ENCODE results near the gene SCG5. TPM values are rescaled to one million over a fixed set of nuclear protein-coding genes. Genes with fewer than 3 reads are reported as not detected.
"Not testable (repeated sequence)": the region's sequence is repeated elsewhere in the genome, so short reads cannot be mapped to it uniquely, and the experiment has no call there.

Gene SCG5
- polyA plus RNA-seq (2013, experiment 1 of 2; ENCODE audit: insufficient read length), result 10.8 TPM
- 10.7 TPM for polyA plus RNA-seq (2013, experiment 2 of 2; ENCODE audit: insufficient read length)

- DNase-seq, result no peak
These were observed at the start of gene SCG5 for GRCh38 chr15:32641517-32642059. Gene SCG5 (plus strand): TSS chr15:32641710. CDS start chr15:32643593, 1,883 bp downstream.

GRCh38 chr15:32593151-32593550 lies 48.4 kb upstream of the SCG5 start, which contains the start of gene GOLGA8N:
Gene GOLGA8N (plus strand): TSS chr15:32593456.
- DNase-seq, result not testable (repeated sequence)

GRCh38 chr15:32609518-32609917 lies 32.0 kb upstream of the SCG5 start:
- not testable (repeated sequence) for DNase-seq

- peak; percentile 26 for DNase-seq
These were observed 30.8 kb upstream of the SCG5 start for GRCh38 chr15:32610719-32611118.

- not testable (repeated sequence) for DNase-seq
These were observed 26.8 kb upstream of the SCG5 start for GRCh38 chr15:32614712-32615050.

GRCh38 chr15:32615051-32615870 lies 26.2 kb upstream of the SCG5 start, which contains the start of gene ARHGAP11A:
Gene ARHGAP11A (plus strand): TSS chr15:32615504. CDS start chr15:32616212, 708 bp downstream.
- peak; percentile 95 for DNase-seq

- DNase-seq, result not testable (repeated sequence)
These were observed 25.6 kb upstream of the SCG5 start for GRCh38 chr15:32615871-32616426.

GRCh38 chr15:32636410-32636809 lies 5.1 kb upstream of the SCG5 start:
- no peak for DNase-seq

- DNase-seq, result no peak
These were observed 4.5 kb upstream of the SCG5 start for GRCh38 chr15:32636908-32637567.

GRCh38 chr15:32637704-32638103 lies 3.8 kb upstream of the SCG5 start:
- no peak for DNase-seq

GRCh38 chr15:32642667-32643435 lies 1.3 kb downstream of the SCG5 start:
- DNase-seq, result no peak

- DNase-seq, result peak; percentile 34
These were observed 2.5 kb downstream of the SCG5 start for GRCh38 chr15:32643907-32644445.

- no peak for DNase-seq
These were observed 4.8 kb downstream of the SCG5 start for GRCh38 chr15:32646291-32646690.

GRCh38 chr15:32649342-32649741 lies 7.8 kb downstream of the SCG5 start:
- peak; percentile 59 for DNase-seq

- DNase-seq, result peak; percentile 85
These were observed 9.8 kb downstream of the SCG5 start for GRCh38 chr15:32651229-32651837.

- no peak for DNase-seq
These were observed 10.7 kb downstream of the SCG5 start for GRCh38 chr15:32652178-32652577.

GRCh38 chr15:32656091-32656490 lies 14.6 kb downstream of the SCG5 start:
- no peak for DNase-seq

GRCh38 chr15:32656496-32656895 lies 15.0 kb downstream of the SCG5 start:
- no peak for DNase-seq

- DNase-seq, result no peak
These were observed 15.8 kb downstream of the SCG5 start for GRCh38 chr15:32657198-32657883.

GRCh38 chr15:32657941-32658340 lies 16.4 kb downstream of the SCG5 start:
- no peak for DNase-seq

Data from fibroblast of skin of scalp (primary cell).